WERI-Rb-1 (cell line): ENCODE measurements around the gene URM1.
A peak's percentile ranks its signal among the peaks of the same experiment; 100 is the strongest.

Experiments used
- DNase-seq: peaks from one replicate; pipeline ENCODE4 v3.0.0-alpha.2; 2020
- H3K27ac ChIP-seq: fragments of 250-450 bp; sonication (Bioruptor Pico); 2 replicates; pipeline ENCODE4 v1.5.1; 2020; ENCODE audit warnings: mild to moderate bottlenecking, moderate library complexity
- H3K27me3 ChIP-seq: fragments of 250-450 bp; sonication (Bioruptor Pico); 2 replicates; pipeline ENCODE4 v1.5.1; 2021; ENCODE audit warnings: mild to moderate bottlenecking, low read depth, moderate library complexity; ENCODE audit not compliant: insufficient read depth, severe bottlenecking
- H3K36me3 ChIP-seq: fragments of 250-450 bp; sonication (Bioruptor Pico); 2 replicates; pipeline ENCODE4 v1.5.1; 2020; ENCODE audit warnings: mild to moderate bottlenecking, moderate library complexity
- H3K4me3 ChIP-seq: 2 replicates; pipeline ENCODE4 v1.5.1; 2011; ENCODE audit warnings: low read depth, mild to moderate bottlenecking, control low read depth, low read length
- H3K9me3 ChIP-seq: fragments of 250-450 bp; sonication (Bioruptor Pico); 2 replicates; pipeline ENCODE4 v1.5.1; 2021; ENCODE audit warnings: mild to moderate bottlenecking, moderate library complexity; ENCODE audit not compliant: severe bottlenecking
- TF ChIP-seq, protein P1 (sequence below): IDR thresholded peaks from 2 replicates; pipeline ENCODE4 v1.5.1; 2011; ENCODE audit warnings: low read depth, mild to moderate bottlenecking, control low read depth, inconsistent platforms, low read length

The URM1 gene

DNA sequence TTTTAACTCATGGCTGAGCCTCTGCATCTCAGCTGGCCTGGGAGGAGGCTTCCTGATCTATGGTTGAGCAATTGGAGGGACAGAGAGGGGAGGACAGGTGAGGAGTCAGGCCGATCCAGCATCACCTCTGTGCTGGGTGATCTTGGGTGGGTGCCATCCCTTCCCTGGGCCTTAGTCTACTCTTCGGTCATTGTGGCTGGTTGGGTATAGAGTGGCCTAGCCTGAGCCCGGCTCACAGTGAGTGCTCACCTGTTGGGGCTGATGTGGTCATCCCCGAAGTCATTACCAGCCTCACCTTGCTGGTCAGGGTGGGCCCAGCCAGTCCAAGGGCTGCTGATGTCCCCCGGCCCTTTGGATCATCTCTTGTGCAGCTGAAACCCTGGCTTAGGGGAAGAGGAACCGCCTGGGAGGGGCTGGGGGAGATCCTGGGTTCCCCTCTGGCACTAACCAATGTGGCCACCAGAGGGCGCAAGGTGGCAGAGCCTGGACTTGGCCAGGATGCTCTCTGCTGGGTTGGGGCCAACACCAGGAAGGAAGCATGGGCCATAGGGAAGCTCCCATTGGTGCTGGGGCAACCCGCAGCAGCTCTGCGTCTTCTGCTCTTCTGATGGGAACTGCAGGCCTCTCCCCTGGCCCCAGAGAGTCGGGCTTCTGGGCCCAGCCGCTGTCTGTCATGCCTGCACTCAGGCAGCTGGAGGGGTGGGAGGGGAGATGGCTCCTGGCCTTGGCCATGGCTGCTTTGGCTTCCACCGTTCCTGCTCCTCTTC lies 67.4 kb downstream of the URM1 start:
- Histone ChIP-seq H3K36me3 (peaks cover 15% of the 10 kb centered on the region), H3K9me3 (peaks cover 3% of the 10 kb centered on the region), H3K27me3 (no peaks in the 10 kb centered on the region), H3K4me3 (no peak overlapping the region), H3K27ac (peak overlapping the region; percentile 31)
- peak; percentile 94 for DNase-seq
- TF ChIP-seq, protein P1, sequence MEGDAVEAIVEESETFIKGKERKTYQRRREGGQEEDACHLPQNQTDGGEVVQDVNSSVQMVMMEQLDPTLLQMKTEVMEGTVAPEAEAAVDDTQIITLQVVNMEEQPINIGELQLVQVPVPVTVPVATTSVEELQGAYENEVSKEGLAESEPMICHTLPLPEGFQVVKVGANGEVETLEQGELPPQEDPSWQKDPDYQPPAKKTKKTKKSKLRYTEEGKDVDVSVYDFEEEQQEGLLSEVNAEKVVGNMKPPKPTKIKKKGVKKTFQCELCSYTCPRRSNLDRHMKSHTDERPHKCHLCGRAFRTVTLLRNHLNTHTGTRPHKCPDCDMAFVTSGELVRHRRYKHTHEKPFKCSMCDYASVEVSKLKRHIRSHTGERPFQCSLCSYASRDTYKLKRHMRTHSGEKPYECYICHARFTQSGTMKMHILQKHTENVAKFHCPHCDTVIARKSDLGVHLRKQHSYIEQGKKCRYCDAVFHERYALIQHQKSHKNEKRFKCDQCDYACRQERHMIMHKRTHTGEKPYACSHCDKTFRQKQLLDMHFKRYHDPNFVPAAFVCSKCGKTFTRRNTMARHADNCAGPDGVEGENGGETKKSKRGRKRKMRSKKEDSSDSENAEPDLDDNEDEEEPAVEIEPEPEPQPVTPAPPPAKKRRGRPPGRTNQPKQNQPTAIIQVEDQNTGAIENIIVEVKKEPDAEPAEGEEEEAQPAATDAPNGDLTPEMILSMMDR: peak; percentile 99

DNA sequence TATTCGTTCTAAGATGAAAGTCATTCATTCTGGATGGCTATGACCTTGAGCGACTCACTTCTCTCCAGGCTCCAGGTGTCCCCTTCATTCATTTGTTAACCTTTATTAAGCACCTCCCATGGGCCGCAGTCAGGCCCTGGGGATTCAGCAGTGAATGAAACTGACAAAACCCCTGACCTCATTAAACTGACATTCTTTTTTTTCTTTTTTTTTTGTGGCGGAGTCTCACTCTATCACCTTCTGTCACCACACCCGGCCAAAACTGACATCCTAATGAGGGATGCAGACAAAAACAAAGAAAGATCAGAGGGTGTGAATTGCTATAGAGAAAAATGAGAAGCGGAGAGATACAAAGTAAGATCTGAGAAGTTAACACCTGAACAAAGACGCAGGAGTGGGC lies 68.1 kb downstream of the URM1 start:
- Histone ChIP-seq H3K9me3 (peaks cover 3% of the 10 kb centered on the region), H3K4me3 (no peak overlapping the region), H3K27me3 (no peaks in the 10 kb centered on the region), H3K27ac (peak overlapping the region; percentile 31), H3K36me3 (peaks cover 15% of the 10 kb centered on the region)
- DNase-seq: no peak
- TF ChIP-seq, protein P1: no peak
